HEK293 (cell line): ENCODE results near the gene ZNF284.

ENCODE experiments used
- CTCF ChIA-PET: fragments of 350-600 bp; formaldehyde crosslinking; extraction: SDS; loops from one replicate; lab custom pipeline; 2021; ENCODE audit warnings: antibody characterized with exemption; lab: Yijun Ruan, JAX
- POLR2A ChIA-PET: fragments of 300-600 bp; formaldehyde crosslinking; extraction: SDS; loops from one replicate; lab custom pipeline; 2020; ENCODE audit warnings: antibody characterized with exemption, inconsistent platforms; lab: Yijun Ruan, JAX
- H3K27ac ChIP-seq: fragments of 200-500 bp; sonication (Bioruptor generic); 2 replicates; pipeline ENCODE4 v1.5.1; 2014; ENCODE audit warnings: low read depth, low read length, control low read depth, inconsistent platforms; ENCODE audit errors: extremely low read depth
- H3K36me3 ChIP-seq, 2 experiments: fragments of 200-500 bp in 1 of 2; sonication (Bioruptor generic) in 1 of 2; 1 replicate in 1 of 2; 2 replicates in 1 of 2; pipeline ENCODE4 v1.5.1; 2014 to 2017; ENCODE audit warnings: inconsistent platforms in 2 of 2, low read length in 2 of 2; ENCODE audit not compliant: control insufficient read depth in 2 of 2, insufficient read depth in 1 of 2
- H3K4me1 ChIP-seq: fragments of 200-500 bp; sonication (Bioruptor generic); 2 replicates; pipeline ENCODE4 v1.5.1; 2014; ENCODE audit warnings: mild to moderate bottlenecking, low read length, inconsistent platforms; ENCODE audit not compliant: control insufficient read depth, insufficient read depth
- H3K4me3 ChIP-seq: 2 replicates; pipeline ENCODE4 v1.5.1; 2011; ENCODE audit warnings: low read depth, mild to moderate bottlenecking, control low read depth, low read length, moderate library complexity
- H3K9me3 ChIP-seq: fragments of 200-500 bp; sonication (Bioruptor generic); 2 replicates; pipeline ENCODE4 v1.5.1; 2014; ENCODE audit warnings: low read depth, low read length, inconsistent platforms; ENCODE audit not compliant: control insufficient read depth, insufficient read depth
- AEBP2 ChIP-seq: fragments of 450-650 bp; formaldehyde crosslinking; IDR thresholded peaks from 2 replicates; pipeline ENCODE4 v1.5.1; 2016; ENCODE audit warnings: missing biosample characterization, missing genetic modification characterization, borderline replicate concordance
- FEZF1 ChIP-seq: fragments of 450-650 bp; formaldehyde crosslinking; IDR thresholded peaks from 2 replicates; pipeline ENCODE4 v1.5.1; 2016; ENCODE audit warnings: missing biosample characterization, missing genetic modification characterization
- GLI2 ChIP-seq: fragments of 450-650 bp; formaldehyde crosslinking; IDR thresholded peaks from 2 replicates; pipeline ENCODE4; 2017; ENCODE audit warnings: missing biosample characterization, missing genetic modification characterization, low read depth, borderline replicate concordance
- IKZF3 ChIP-seq: fragments of 450-650 bp; IDR thresholded peaks from 2 replicates; pipeline ENCODE4 v1.5.0; 2018; ENCODE audit warnings: missing biosample characterization, mild to moderate bottlenecking, missing genetic modification characterization, moderate library complexity
- SP3 ChIP-seq: fragments of 450-650 bp; formaldehyde crosslinking; IDR thresholded peaks from 2 replicates; pipeline ENCODE4 v1.5.1; 2016; ENCODE audit warnings: missing biosample characterization, missing genetic modification characterization
- ZBTB21 ChIP-seq: fragments of 450-650 bp; formaldehyde crosslinking; IDR thresholded peaks from 2 replicates; pipeline ENCODE4 v1.5.1; 2017; ENCODE audit warnings: missing biosample characterization, missing genetic modification characterization
- ZBTB7A ChIP-seq: fragments of 450-650 bp; formaldehyde crosslinking; IDR thresholded peaks from 2 replicates; pipeline ENCODE4 v1.5.1; 2016; ENCODE audit warnings: low read depth, missing biosample characterization, missing genetic modification characterization
- ZFP37 ChIP-seq: fragments of 450-650 bp; formaldehyde crosslinking; IDR thresholded peaks from 2 replicates; pipeline ENCODE4 v1.5.1; 2016; ENCODE audit warnings: missing biosample characterization, missing genetic modification characterization
- ZNF148 ChIP-seq: fragments of 450-650 bp; formaldehyde crosslinking; IDR thresholded peaks from 2 replicates; pipeline ENCODE4 v1.5.0; 2017; ENCODE audit warnings: missing biosample characterization, missing genetic modification characterization, borderline replicate concordance
- ZNF157 ChIP-seq: fragments of 450-650 bp; formaldehyde crosslinking; IDR thresholded peaks from 2 replicates; pipeline ENCODE4 v1.5.1; 2016; ENCODE audit warnings: missing biosample characterization, missing genetic modification characterization
- ZNF175 ChIP-seq: fragments of 450-650 bp; formaldehyde crosslinking; IDR thresholded peaks from 2 replicates; pipeline ENCODE4 v1.5.1; 2016; ENCODE audit warnings: missing biosample characterization, missing genetic modification characterization
- ZNF202 ChIP-seq: fragments of 450-650 bp; formaldehyde crosslinking; IDR thresholded peaks from 2 replicates; pipeline ENCODE4 v1.5.1; 2016; ENCODE audit warnings: missing biosample characterization, missing genetic modification characterization, borderline replicate concordance
- ZNF211 ChIP-seq: fragments of 450-650 bp; formaldehyde crosslinking; IDR thresholded peaks from 2 replicates; pipeline ENCODE4 v1.5.1; 2016; ENCODE audit warnings: low read depth, missing biosample characterization, missing genetic modification characterization
- ZNF239 ChIP-seq: fragments of 450-650 bp; formaldehyde crosslinking; IDR thresholded peaks from 2 replicates; pipeline ENCODE4 v1.5.1; 2016; ENCODE audit warnings: missing biosample characterization, missing genetic modification characterization
- ZNF37A ChIP-seq: fragments of 450-650 bp; IDR thresholded peaks from 2 replicates; pipeline ENCODE4 v1.5.1; 2018; ENCODE audit warnings: missing biosample characterization, missing genetic modification characterization
- ZNF423 ChIP-seq: fragments of 450-650 bp; formaldehyde crosslinking; IDR thresholded peaks from 2 replicates; pipeline ENCODE4 v1.5.1; 2016; ENCODE audit warnings: missing biosample characterization, missing genetic modification characterization
- ZNF544 ChIP-seq: fragments of 450-650 bp; formaldehyde crosslinking; IDR thresholded peaks from 2 replicates; pipeline ENCODE4 v1.5.0; 2017; ENCODE audit warnings: missing biosample characterization, missing genetic modification characterization
- ZNF555 ChIP-seq: fragments of 450-650 bp; formaldehyde crosslinking; conservative IDR thresholded peaks from 2 replicates; pipeline ENCODE4 v1.5.1; 2017; ENCODE audit warnings: missing biosample characterization, mild to moderate bottlenecking, missing genetic modification characterization, inconsistent platforms
- ZNF623 ChIP-seq: fragments of 450-650 bp; formaldehyde crosslinking; IDR thresholded peaks from 2 replicates; pipeline ENCODE4 v1.5.1; 2016; ENCODE audit warnings: missing biosample characterization, missing genetic modification characterization
- ZNF677 ChIP-seq: fragments of 450-650 bp; IDR thresholded peaks from 2 replicates; pipeline ENCODE4 v1.5.0; 2018; ENCODE audit warnings: missing biosample characterization, mild to moderate bottlenecking, missing genetic modification characterization, moderate library complexity
- ZNF747 ChIP-seq: fragments of 450-650 bp; formaldehyde crosslinking; IDR thresholded peaks from 2 replicates; pipeline ENCODE4 v1.5.1; 2016; ENCODE audit warnings: missing biosample characterization, missing genetic modification characterization
- ZNF768 ChIP-seq: fragments of 450-650 bp; formaldehyde crosslinking; IDR thresholded peaks from 2 replicates; pipeline ENCODE4 v1.5.1; 2018; ENCODE audit warnings: missing biosample characterization, mild to moderate bottlenecking, missing genetic modification characterization
- ZNF843 ChIP-seq: fragments of 450-650 bp; formaldehyde crosslinking; IDR thresholded peaks from 2 replicates; pipeline ENCODE4 v1.5.1; 2016; ENCODE audit warnings: missing biosample characterization, missing genetic modification characterization
- TF ChIP-seq, protein P1 (sequence below): fragments of 450-650 bp; formaldehyde crosslinking; IDR thresholded peaks from 2 replicates; pipeline ENCODE4 v1.5.1; 2016; ENCODE audit warnings: missing biosample characterization, missing genetic modification characterization
- TF ChIP-seq, protein P2 (sequence below): fragments of 450-650 bp; formaldehyde crosslinking; IDR thresholded peaks from 2 replicates; pipeline ENCODE4 v1.5.1; 2016; ENCODE audit warnings: missing biosample characterization, missing genetic modification characterization, low read depth
- TF ChIP-seq, protein P3 (sequence below): fragments of 450-650 bp; formaldehyde crosslinking; IDR thresholded peaks from 2 replicates; pipeline ENCODE4 v1.5.1; 2016; ENCODE audit warnings: missing biosample characterization, missing genetic modification characterization

Gene ZNF284

DNA sequence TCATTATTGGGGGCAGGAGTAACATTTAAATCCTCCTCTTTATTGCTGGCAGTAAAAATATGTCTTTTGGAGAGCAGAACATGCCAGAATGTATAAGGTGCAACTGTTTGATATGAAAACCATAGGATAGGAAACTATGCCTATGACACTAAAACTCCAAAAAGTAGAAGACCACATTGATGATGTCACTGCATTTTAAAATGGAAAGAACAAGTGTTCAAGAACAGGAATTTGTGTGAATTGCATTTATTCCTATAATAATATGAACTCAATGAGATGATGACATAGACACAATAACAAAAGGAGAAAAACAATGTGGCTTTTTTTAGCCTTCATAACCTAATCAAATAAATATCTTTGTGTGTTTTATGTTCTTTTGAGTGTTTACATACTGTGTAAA is 37.5 kb downstream of the ZNF284 start (continued):
- no peak for TF ChIP-seq ZNF202 (tag by site-specific recombination)
- TF ChIP-seq ZBTB21 = peak; percentile 49; the same call in 1 of the 2 replicates
- TF ChIP-seq ZBTB7A (tag by site-specific recombination) = no peak

- POLR2A ChIA-PET = interaction anchor here (0.6 to 3.5 kb wide), 8 partner anchors 17 to 495 kb away, joined by 3 to 33 read pairs (median 6); partner anchors contain the start of genes ZNF221, ZNF223, ZNF224 and ZNF226
- CTCF ChIA-PET = interaction anchor here (0.9 to 1.3 kb wide), 2 partner anchors 9 to 26 kb away, joined by 3 to 5 read pairs; no protein-coding TSS in a partner anchor
- TF ChIP-seq GLI2 (tag by site-specific recombination) (no peak), ZNF544 (tag by site-specific recombination) (no peak), ZNF157 (tag by site-specific recombination) (0 out of 2 replicates have a peak, but pooled peaks have one; percentile 29), ZNF211 (tag by site-specific recombination) (no peak), ZNF239 (tag by site-specific recombination) (no peak), AEBP2 (tag by site-specific recombination) (no peak), ZNF555 (no peak), ZNF623 (tag by site-specific recombination) (no peak), ZNF37A (tag by site-specific recombination) (no peak), FEZF1 (tag by site-specific recombination) (no peak), ZNF175 (tag by site-specific recombination) (no peak), ZNF843 (tag by site-specific recombination) (no peak; the same call in 1 of the 2 replicates), ZNF677 (tag by site-specific recombination) (no peak), SP3 (peak; percentile 56; the same call in 1 of the 2 replicates), ZNF148 (tag by site-specific recombination) (no peak), IKZF3 (tag by site-specific recombination) (no peak), ZNF423 (no peak), ZFP37 (tag by site-specific recombination) (no peak), ZNF747 (no peak), ZNF768 (tag by site-specific recombination) (no peak)
- TF ChIP-seq, protein P1, sequence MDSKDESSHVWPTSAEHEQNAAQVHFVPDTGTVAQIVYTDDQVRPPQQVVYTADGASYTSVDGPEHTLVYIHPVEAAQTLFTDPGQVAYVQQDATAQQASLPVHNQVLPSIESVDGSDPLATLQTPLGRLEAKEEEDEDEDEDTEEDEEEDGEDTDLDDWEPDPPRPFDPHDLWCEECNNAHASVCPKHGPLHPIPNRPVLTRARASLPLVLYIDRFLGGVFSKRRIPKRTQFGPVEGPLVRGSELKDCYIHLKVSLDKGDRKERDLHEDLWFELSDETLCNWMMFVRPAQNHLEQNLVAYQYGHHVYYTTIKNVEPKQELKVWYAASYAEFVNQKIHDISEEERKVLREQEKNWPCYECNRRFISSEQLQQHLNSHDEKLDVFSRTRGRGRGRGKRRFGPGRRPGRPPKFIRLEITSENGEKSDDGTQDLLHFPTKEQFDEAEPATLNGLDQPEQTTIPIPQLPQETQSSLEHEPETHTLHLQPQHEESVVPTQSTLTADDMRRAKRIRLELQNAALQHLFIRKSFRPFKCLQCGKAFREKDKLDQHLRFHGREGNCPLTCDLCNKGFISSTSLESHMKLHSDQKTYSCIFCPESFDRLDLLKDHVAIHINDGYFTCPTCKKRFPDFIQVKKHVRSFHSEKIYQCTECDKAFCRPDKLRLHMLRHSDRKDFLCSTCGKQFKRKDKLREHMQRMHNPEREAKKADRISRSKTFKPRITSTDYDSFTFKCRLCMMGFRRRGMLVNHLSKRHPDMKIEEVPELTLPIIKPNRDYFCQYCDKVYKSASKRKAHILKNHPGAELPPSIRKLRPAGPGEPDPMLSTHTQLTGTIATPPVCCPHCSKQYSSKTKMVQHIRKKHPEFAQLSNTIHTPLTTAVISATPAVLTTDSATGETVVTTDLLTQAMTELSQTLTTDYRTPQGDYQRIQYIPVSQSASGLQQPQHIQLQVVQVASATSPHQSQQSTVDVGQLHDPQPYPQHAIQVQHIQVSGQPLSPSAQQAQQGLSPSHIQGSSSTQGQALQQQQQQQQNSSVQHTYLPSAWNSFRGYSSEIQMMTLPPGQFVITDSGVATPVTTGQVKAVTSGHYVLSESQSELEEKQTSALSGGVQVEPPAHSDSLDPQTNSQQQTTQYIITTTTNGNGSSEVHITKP (tag by site-specific recombination) = peak; percentile 72
- TF ChIP-seq, protein P2, sequence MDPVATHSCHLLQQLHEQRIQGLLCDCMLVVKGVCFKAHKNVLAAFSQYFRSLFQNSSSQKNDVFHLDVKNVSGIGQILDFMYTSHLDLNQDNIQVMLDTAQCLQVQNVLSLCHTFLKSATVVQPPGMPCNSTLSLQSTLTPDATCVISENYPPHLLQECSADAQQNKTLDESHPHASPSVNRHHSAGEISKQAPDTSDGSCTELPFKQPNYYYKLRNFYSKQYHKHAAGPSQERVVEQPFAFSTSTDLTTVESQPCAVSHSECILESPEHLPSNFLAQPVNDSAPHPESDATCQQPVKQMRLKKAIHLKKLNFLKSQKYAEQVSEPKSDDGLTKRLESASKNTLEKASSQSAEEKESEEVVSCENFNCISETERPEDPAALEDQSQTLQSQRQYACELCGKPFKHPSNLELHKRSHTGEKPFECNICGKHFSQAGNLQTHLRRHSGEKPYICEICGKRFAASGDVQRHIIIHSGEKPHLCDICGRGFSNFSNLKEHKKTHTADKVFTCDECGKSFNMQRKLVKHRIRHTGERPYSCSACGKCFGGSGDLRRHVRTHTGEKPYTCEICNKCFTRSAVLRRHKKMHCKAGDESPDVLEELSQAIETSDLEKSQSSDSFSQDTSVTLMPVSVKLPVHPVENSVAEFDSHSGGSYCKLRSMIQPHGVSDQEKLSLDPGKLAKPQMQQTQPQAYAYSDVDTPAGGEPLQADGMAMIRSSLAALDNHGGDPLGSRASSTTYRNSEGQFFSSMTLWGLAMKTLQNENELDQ (tag by site-specific recombination) = no peak
- TF ChIP-seq, protein P3, sequence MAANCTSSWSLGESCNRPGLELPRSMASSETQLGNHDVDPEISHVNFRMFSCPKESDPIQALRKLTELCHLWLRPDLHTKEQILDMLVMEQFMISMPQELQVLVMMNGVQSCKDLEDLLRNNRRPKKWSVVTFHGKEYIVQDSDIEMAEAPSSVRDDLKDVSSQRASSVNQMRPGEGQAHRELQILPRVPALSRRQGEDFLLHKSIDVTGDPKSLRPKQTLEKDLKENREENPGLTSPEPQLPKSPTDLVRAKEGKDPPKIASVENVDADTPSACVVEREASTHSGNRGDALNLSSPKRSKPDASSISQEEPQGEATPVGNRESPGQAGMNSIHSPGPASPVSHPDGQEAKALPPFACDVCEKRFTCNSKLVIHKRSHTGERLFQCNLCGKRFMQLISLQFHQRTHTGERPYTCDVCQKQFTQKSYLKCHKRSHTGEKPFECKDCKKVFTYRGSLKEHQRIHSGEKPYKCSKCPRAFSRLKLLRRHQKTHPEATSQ = no peak
Measured at GRCh38 chr19:44111910-44112463, 40.0 kb downstream of the ZNF284 start.

More at GRCh38 chr19:44111910-44112463, 40.0 kb downstream of the ZNF284 start:
- peaks cover 34 to 64% of the 10 kb centered on the region in 2 experiments for H3K36me3 ChIP-seq
- H3K4me3 ChIP-seq = peak overlapping the region; percentile 59
- H3K4me1 ChIP-seq = peaks cover 14% of the 10 kb centered on the region
- H3K27ac ChIP-seq = peak overlapping the region; percentile 44
- peaks cover 39% of the 10 kb centered on the region for H3K9me3 ChIP-seq
